HUES48 (cell line): Measurements from ENCODE around the gene AGAP1.

Experiments used
- H3K27ac ChIP-seq: one replicate; pipeline ENCODE4 v1.7.0; 2013; ENCODE audit warnings: low read depth, low read length, inconsistent platforms
- H3K27me3 ChIP-seq: 2 replicates; pipeline ENCODE4 v1.6.1; 2013; ENCODE audit warnings: mild to moderate bottlenecking, low read length; ENCODE audit not compliant: control insufficient read depth, insufficient read depth
- H3K36me3 ChIP-seq: 2 replicates; pipeline ENCODE4 v1.6.1; 2013; ENCODE audit warnings: low read length; ENCODE audit not compliant: control insufficient read depth, insufficient read depth
- H3K4me1 ChIP-seq: 2 replicates; pipeline ENCODE4 v1.6.1; 2013; ENCODE audit warnings: mild to moderate bottlenecking, low read length; ENCODE audit not compliant: control insufficient read depth, insufficient read depth
- H3K4me3 ChIP-seq: 2 replicates; pipeline ENCODE4 v1.5.1; 2013; ENCODE audit warnings: mild to moderate bottlenecking, low read depth, low read length
- H3K9ac ChIP-seq: 2 replicates; pipeline ENCODE4 v1.6.1; 2013; ENCODE audit warnings: mild to moderate bottlenecking, low read depth, low read length, moderate library complexity
- H3K9me3 ChIP-seq: 2 replicates; pipeline ENCODE4 v1.6.1; 2013; ENCODE audit warnings: low read length; ENCODE audit not compliant: control insufficient read depth, insufficient read depth

AGAP1 gene

GRCh38 chr2:235910067-235910466 lies 416.2 kb downstream of the AGAP1 start:
- no peak overlapping the region for H3K27ac ChIP-seq
- no peaks in the 10 kb centered on the region for H3K9me3 ChIP-seq
- H3K36me3 ChIP-seq: peaks cover 5% of the 10 kb centered on the region; the same call in 1 of the 2 replicates
- H3K4me3 ChIP-seq: no peak overlapping the region
- H3K9ac ChIP-seq: no peak overlapping the region
- no peaks in the 10 kb centered on the region for H3K4me1 ChIP-seq
- H3K27me3 ChIP-seq: no peaks in the 10 kb centered on the region

DNA sequence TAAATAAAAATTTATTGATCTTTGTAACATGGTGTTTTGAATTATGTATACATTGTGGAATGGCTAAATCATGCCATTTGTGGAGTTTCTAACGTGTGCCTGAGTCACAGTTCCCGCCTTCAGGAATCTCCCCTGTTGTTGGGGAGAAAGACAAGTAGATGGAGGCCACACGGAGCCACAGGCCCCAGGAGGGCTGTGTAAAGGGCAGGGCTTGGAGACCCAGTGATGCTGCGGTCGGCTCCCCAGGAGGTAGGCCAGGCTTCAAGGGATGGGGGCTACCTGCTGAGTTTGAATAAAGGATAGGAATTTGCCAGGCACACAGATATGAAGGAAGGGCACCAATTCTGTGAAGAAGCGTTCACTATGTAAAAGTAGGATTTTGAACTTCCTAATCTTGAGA lies 417.3 kb downstream of the AGAP1 start:
- Histone ChIP-seq H3K4me1 (no peaks in the 10 kb centered on the region), H3K27me3 (no peaks in the 10 kb centered on the region), H3K9me3 (no peaks in the 10 kb centered on the region), H3K36me3 (peaks cover 5% of the 10 kb centered on the region; the same call in 1 of the 2 replicates), H3K4me3 (no peak overlapping the region), H3K27ac (no peak overlapping the region), H3K9ac (no peak overlapping the region)

- H3K9ac ChIP-seq: no peak overlapping the region
- H3K27me3 ChIP-seq: no peaks in the 10 kb centered on the region
Observed at GRCh38 chr2:235911633-235912233, 417.9 kb downstream of the AGAP1 start.

GRCh38 chr2:235914756-235915155 lies 420.9 kb downstream of the AGAP1 start:
- no peaks in the 10 kb centered on the region for H3K9me3 ChIP-seq
- H3K27ac ChIP-seq: no peak overlapping the region
- no peaks in the 10 kb centered on the region for H3K36me3 ChIP-seq
- H3K27me3 ChIP-seq: no peaks in the 10 kb centered on the region
- no peak overlapping the region for H3K4me3 ChIP-seq
- no peaks in the 10 kb centered on the region for H3K4me1 ChIP-seq
- no peak overlapping the region for H3K9ac ChIP-seq

More at GRCh38 chr2:235911633-235912233, 417.9 kb downstream of the AGAP1 start:
- peaks cover 5% of the 10 kb centered on the region; the same call in 1 of the 2 replicates for H3K36me3 ChIP-seq
- no peak overlapping the region for H3K27ac ChIP-seq
- no peaks in the 10 kb centered on the region for H3K4me1 ChIP-seq
- H3K4me3 ChIP-seq: no peak overlapping the region
- no peaks in the 10 kb centered on the region for H3K9me3 ChIP-seq

DNA sequence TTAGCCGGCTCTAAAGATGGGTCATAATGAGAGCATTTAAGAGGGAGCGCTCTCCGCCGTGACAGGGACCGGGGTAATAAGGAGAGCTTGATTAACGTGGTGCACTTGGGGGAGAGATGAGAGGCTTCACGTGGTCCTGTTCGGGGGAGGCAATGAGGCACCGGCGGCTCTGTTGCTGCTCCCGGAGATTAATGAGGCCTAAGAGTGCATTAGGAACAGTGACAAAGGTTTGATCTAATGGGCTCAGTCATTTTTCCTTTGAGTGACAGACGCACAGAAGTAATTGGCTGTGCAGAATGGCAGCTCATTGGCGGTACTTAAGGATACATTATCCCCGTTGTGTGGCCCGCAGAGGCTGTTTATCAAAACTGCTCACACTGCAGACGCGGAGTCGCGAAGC lies 423.7 kb downstream of the AGAP1 start:
- Histone ChIP-seq H3K9ac (no peak overlapping the region), H3K27me3 (no peaks in the 10 kb centered on the region), H3K4me3 (no peak overlapping the region), H3K36me3 (no peaks in the 10 kb centered on the region), H3K27ac (no peak overlapping the region), H3K4me1 (0 out of 2 replicates have a peak, but pooled peaks cover under 1% of the 10 kb centered on the region), H3K9me3 (no peaks in the 10 kb centered on the region)

- Histone ChIP-seq H3K27ac (no peak overlapping the region), H3K27me3 (no peaks in the 10 kb centered on the region), H3K4me1 (peaks cover 7% of the 10 kb centered on the region; the same call in 1 of the 2 replicates), H3K9me3 (no peaks in the 10 kb centered on the region), H3K36me3 (no peaks in the 10 kb centered on the region), H3K4me3 (no peak overlapping the region), H3K9ac (no peak overlapping the region)
Observed at GRCh38 chr2:235918876-235919275, 425.0 kb downstream of the AGAP1 start.

- Histone ChIP-seq H3K9me3 (no peaks in the 10 kb centered on the region), H3K36me3 (no peaks in the 10 kb centered on the region), H3K4me3 (no peak overlapping the region), H3K9ac (no peak overlapping the region), H3K4me1 (peaks cover 7% of the 10 kb centered on the region; the same call in 1 of the 2 replicates), H3K27me3 (no peaks in the 10 kb centered on the region), H3K27ac (no peak overlapping the region)
Observed at GRCh38 chr2:235920216-235920865, 426.5 kb downstream of the AGAP1 start.

GRCh38 chr2:235921508-235922191 lies 427.8 kb downstream of the AGAP1 start:
- Histone ChIP-seq H3K4me1 (peaks cover 7% of the 10 kb centered on the region; the same call in 1 of the 2 replicates), H3K4me3 (no peak overlapping the region), H3K27ac (no peak overlapping the region), H3K27me3 (no peaks in the 10 kb centered on the region), H3K9me3 (no peaks in the 10 kb centered on the region), H3K36me3 (no peaks in the 10 kb centered on the region), H3K9ac (no peak overlapping the region)

- Histone ChIP-seq H3K4me1 (peaks cover 7% of the 10 kb centered on the region; the same call in 1 of the 2 replicates), H3K9ac (no peak overlapping the region)
Observed at GRCh38 chr2:235922839-235923238, 429.0 kb downstream of the AGAP1 start.

DNA sequence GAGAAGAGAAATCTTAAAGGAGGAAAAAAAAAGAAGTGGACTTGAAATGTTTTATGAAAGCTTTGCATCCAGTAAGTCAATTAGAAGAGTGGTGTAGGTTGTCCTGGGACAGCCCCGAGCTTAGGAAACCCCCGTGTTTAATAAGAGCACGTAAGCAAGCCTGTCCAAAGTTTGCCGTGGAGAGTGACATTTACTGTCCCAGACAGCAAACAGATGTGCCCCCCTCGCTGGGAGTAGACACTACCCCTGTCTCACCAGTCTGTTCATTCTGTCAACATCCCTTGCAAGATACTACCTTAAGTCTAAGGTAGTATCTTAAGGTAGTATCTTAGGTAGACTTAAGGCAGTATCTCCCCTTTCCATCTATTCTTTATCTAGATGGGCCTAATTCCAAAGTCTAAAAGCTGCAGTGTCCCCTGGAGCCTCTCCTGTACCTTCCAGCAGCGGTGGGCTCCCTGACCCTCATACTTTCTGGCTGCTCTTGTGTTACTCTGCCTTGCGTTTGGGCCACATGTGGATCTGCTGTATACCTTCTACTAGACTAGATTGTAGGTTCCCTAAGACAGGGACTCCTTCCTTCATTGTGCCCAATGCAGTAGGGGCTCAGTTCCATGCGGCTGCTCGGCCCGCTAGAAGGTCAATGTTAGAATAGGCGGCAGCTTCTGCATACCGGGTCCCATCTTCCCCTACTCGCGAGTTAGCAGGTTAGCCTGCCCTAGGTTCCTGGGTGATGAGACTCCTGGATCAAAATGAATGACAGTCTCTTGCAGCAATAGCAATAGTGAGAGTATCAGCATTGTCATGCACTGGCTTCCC lies 430.2 kb downstream of the AGAP1 start:
- Histone ChIP-seq H3K9me3 (no peaks in the 10 kb centered on the region), H3K27me3 (no peaks in the 10 kb centered on the region), H3K4me3 (no peak overlapping the region), H3K9ac (no peak overlapping the region), H3K36me3 (no peaks in the 10 kb centered on the region), H3K27ac (no peak overlapping the region), H3K4me1 (peaks cover 7% of the 10 kb centered on the region; the same call in 1 of the 2 replicates)

More at GRCh38 chr2:235922839-235923238, 429.0 kb downstream of the AGAP1 start:
- H3K27ac ChIP-seq: no peak overlapping the region
- H3K27me3 ChIP-seq: no peaks in the 10 kb centered on the region
- H3K4me3 ChIP-seq: no peak overlapping the region
- H3K9me3 ChIP-seq: no peaks in the 10 kb centered on the region
- H3K36me3 ChIP-seq: no peaks in the 10 kb centered on the region
